SK-N-SH treated with all-trans-retinoic acid at 6 μM for 48 hours (cell line): Measurements from ENCODE around the gene SLC26A9.

Source experiments
- ATAC-seq: fragments of 200-7000 bp; cut with Tn5 transposase; 3 replicates; pipeline ENCODE4 v1.9.1; 2020; ENCODE audit warnings: mild to moderate bottlenecking, moderate library complexity
- ARNTL ChIP-seq: fragments of 450-650 bp; formaldehyde crosslinking; IDR thresholded peaks from 2 replicates; pipeline ENCODE4 v1.5.0; 2020; ENCODE audit warnings: low read depth, mild to moderate bottlenecking, moderate library complexity, borderline replicate concordance
- BACH2 ChIP-seq: fragments of 250-450 bp; sonication (Bioruptor Pico); IDR thresholded peaks from 2 replicates; pipeline ENCODE4 v1.9.0; 2021; ENCODE audit warnings: mild to moderate bottlenecking, borderline replicate concordance
- CSDC2 ChIP-seq: fragments of 250-450 bp; sonication (Bioruptor Pico); IDR thresholded peaks from 2 replicates; pipeline ENCODE4 v1.5.0; 2020; ENCODE audit warnings: mild to moderate bottlenecking, moderate library complexity
- CSRNP3 ChIP-seq: fragments of 250-450 bp; sonication (Bioruptor Pico); IDR thresholded peaks from 2 replicates; pipeline ENCODE4 v1.5.1; 2021; ENCODE audit warnings: mild to moderate bottlenecking, moderate library complexity
- ESRRG ChIP-seq: fragments of 250-450 bp; sonication (Bioruptor Pico); IDR thresholded peaks from 2 replicates; pipeline ENCODE4 v1.6.1; 2021; ENCODE audit warnings: mild to moderate bottlenecking
- GLIS3 ChIP-seq: fragments of 250-450 bp; sonication (Bioruptor Pico); IDR thresholded peaks from 2 replicates; pipeline ENCODE4 v1.5.0; 2020; ENCODE audit warnings: mild to moderate bottlenecking, moderate library complexity
- ISL1 ChIP-seq: fragments of 250-450 bp; sonication (Bioruptor Pico); IDR thresholded peaks from 2 replicates; pipeline ENCODE4 v2.1.2; 2022; ENCODE audit warnings: mild to moderate bottlenecking, moderate library complexity
- OSR1 ChIP-seq: fragments of 250-450 bp; sonication (Bioruptor Pico); IDR thresholded peaks from 2 replicates; pipeline ENCODE4 v1.8.0; 2022; ENCODE audit warnings: moderate library complexity, mild to moderate bottlenecking, inconsistent platforms
- POU6F1 ChIP-seq: fragments of 250-450 bp; sonication (Bioruptor Pico); IDR thresholded peaks from 2 replicates; pipeline ENCODE4 v1.8.0; 2021; ENCODE audit warnings: low read depth, mild to moderate bottlenecking, moderate library complexity, borderline replicate concordance
- PPARA ChIP-seq: fragments of 250-450 bp; sonication (Bioruptor Pico); IDR thresholded peaks from 2 replicates; pipeline ENCODE4 v1.5.0; 2020; ENCODE audit warnings: mild to moderate bottlenecking, borderline replicate concordance
- SNAI2 ChIP-seq: fragments of 250-450 bp; sonication (Bioruptor Pico); IDR thresholded peaks from 2 replicates; pipeline ENCODE4 v1.5.0; 2020; ENCODE audit warnings: mild to moderate bottlenecking, moderate library complexity
- TCF4 ChIP-seq: fragments of 250-450 bp; sonication (Bioruptor Pico); IDR thresholded peaks from 2 replicates; pipeline ENCODE4 v1.8.0; 2021; ENCODE audit warnings: mild to moderate bottlenecking, moderate library complexity, borderline replicate concordance
- TOX ChIP-seq: fragments of 250-450 bp; sonication (Bioruptor Pico); IDR thresholded peaks from 2 replicates; pipeline ENCODE4 v1.8.0; 2021; ENCODE audit warnings: mild to moderate bottlenecking, moderate library complexity, borderline replicate concordance
- TSHZ2 ChIP-seq: fragments of 250-450 bp; sonication (Bioruptor Pico); IDR thresholded peaks from 2 replicates; pipeline ENCODE4 v1.5.0; 2020; ENCODE audit warnings: mild to moderate bottlenecking, moderate library complexity
- ZC3H10 ChIP-seq: fragments of 250-450 bp; sonication (Bioruptor Pico); IDR thresholded peaks from 2 replicates; pipeline ENCODE4 v1.5.1; 2021; ENCODE audit warnings: mild to moderate bottlenecking, moderate library complexity
- ZFP3 ChIP-seq: fragments of 250-450 bp; sonication (Bioruptor Pico); IDR thresholded peaks from 2 replicates; pipeline ENCODE4 v1.5.0; 2020; ENCODE audit warnings: mild to moderate bottlenecking, moderate library complexity
- ZFP30 ChIP-seq: fragments of 450-650 bp; formaldehyde crosslinking; IDR thresholded peaks from 2 replicates; pipeline ENCODE4 v1.5.0; 2022; ENCODE audit warnings: mild to moderate bottlenecking, moderate library complexity
- ZNF565 ChIP-seq: fragments of 450-650 bp; formaldehyde crosslinking; conservative IDR thresholded peaks from 2 replicates; pipeline ENCODE4 v1.5.0; 2020; ENCODE audit warnings: low read depth, mild to moderate bottlenecking, moderate library complexity
- ZNF70 ChIP-seq: fragments of 450-650 bp; formaldehyde crosslinking; IDR thresholded peaks from 2 replicates; pipeline ENCODE4 v1.5.0; 2020; ENCODE audit warnings: mild to moderate bottlenecking, moderate library complexity
- ZNF8 ChIP-seq: fragments of 450-650 bp; formaldehyde crosslinking; IDR thresholded peaks from 2 replicates; pipeline ENCODE4 v1.5.0; 2020; ENCODE audit warnings: mild to moderate bottlenecking, moderate library complexity

Gene SLC26A9

GRCh38 chr1:205940710-205941109 is 2.5 kb downstream of the SLC26A9 start (continued):
- TF ChIP-seq BACH2 (no peak), ARNTL (CRISPR knock-in tag) (no peak), ZC3H10 (CRISPR knock-in tag) (no peak)

GRCh38 chr1:205939690-205940330 is 3.4 kb downstream of the SLC26A9 start:
- TF ChIP-seq BACH2 (no peak), ZNF70 (CRISPR knock-in tag) (no peak), ZNF565 (CRISPR knock-in tag) (no peak), TOX (no peak), TCF4 (CRISPR knock-in tag) (no peak), ZFP30 (CRISPR knock-in tag) (no peak), ZNF8 (no peak), SNAI2 (CRISPR knock-in tag) (no peak), ESRRG (CRISPR knock-in tag) (no peak), CSDC2 (CRISPR knock-in tag) (no peak), TSHZ2 (CRISPR knock-in tag) (no peak), PPARA (no peak), ARNTL (CRISPR knock-in tag) (no peak), CSRNP3 (CRISPR knock-in tag) (no peak), OSR1 (CRISPR knock-in tag) (no peak), POU6F1 (CRISPR knock-in tag) (no peak)
- peak; percentile 31; the same call in 2 of the 3 replicates for ATAC-seq

GRCh38 chr1:205938682-205939081 is 4.6 kb downstream of the SLC26A9 start:
- ATAC-seq, result no peak
- TF ChIP-seq ARNTL (CRISPR knock-in tag) (no peak), POU6F1 (CRISPR knock-in tag) (no peak), GLIS3 (CRISPR knock-in tag) (no peak), ZNF8 (no peak), OSR1 (CRISPR knock-in tag) (no peak), ZFP3 (CRISPR knock-in tag) (no peak), CSRNP3 (CRISPR knock-in tag) (no peak), ESRRG (CRISPR knock-in tag) (no peak), ISL1 (CRISPR knock-in tag) (no peak)
